Measurements from ENCODE around the gene CEP104. TPM values are rescaled to one million over a fixed set of nuclear protein-coding genes. Genes with fewer than 3 reads are reported as not detected.

The CEP104 gene
- total RNA-seq, 1 experiment from 2014 or later: 34.5 TPM

- Histone ChIP-seq H3K14ac (ENCODE audit: insufficient read depth, low read length) (peak overlapping the region; percentile 39), H3K4me2 (ENCODE audit: insufficient read depth, insufficient read length, low read length) (peak overlapping the region; percentile 93), H4K20me1 (ENCODE audit: control insufficient read depth, insufficient read depth, insufficient read length) (no peaks in the 10 kb centered on the region), H3K27ac (ENCODE audit: insufficient read length, low read depth, low read length) (no peak overlapping the region), H2AFZ (ENCODE audit: low read length) (no peak overlapping the region), H2BK20ac (ENCODE audit: low read depth, low read length, poor library complexity, severe bottlenecking) (no peak overlapping the region), H3K4me1 (ENCODE audit: insufficient read depth, low read length) (no peaks in the 10 kb centered on the region), H3T11ph (ENCODE audit: low read length) (no peak overlapping the region), H2AK5ac (ENCODE audit: insufficient read length, low read length) (no peak overlapping the region), H3K23ac (ENCODE audit: insufficient read length, low read depth, low read length) (no peak overlapping the region), H3K18ac (ENCODE audit: insufficient read length, low read depth, low read length) (no peak overlapping the region), H3K56ac (ENCODE audit: insufficient read length, low read depth, low read length) (no peak overlapping the region), H3K4ac (ENCODE audit: low read depth, low read length) (no peak overlapping the region), H4K8ac (replicated peaks; ENCODE audit: insufficient read length, low read depth, low read length) (no peak overlapping the region), H2BK12ac (ENCODE audit: insufficient read length, low read depth, low read length) (no peak overlapping the region), H2BK5ac (ENCODE audit: insufficient read length, low read length) (no peak overlapping the region), H2BK120ac (ENCODE audit: low read depth, low read length, poor library complexity, severe bottlenecking) (no peak overlapping the region), H3K27me3 (ENCODE audit: insufficient read depth, low read length) (no peaks in the 10 kb centered on the region), H3K9me3 (ENCODE audit: control insufficient read depth, low read depth, low read length) (no peaks in the 10 kb centered on the region), H3K9ac (ENCODE audit: extremely low read depth, insufficient read length, low read length) (peak overlapping the region; percentile 48), H3K23me2 (ENCODE audit: insufficient read length, low read depth, low read length, poor library complexity, severe bottlenecking) (peaks cover 7% of the 10 kb centered on the region), H3K79me1 (ENCODE audit: insufficient read depth, low read depth, low read length, poor library complexity, severe bottlenecking) (peaks cover 11% of the 10 kb centered on the region), H2BK15ac (ENCODE audit: low read depth, low read length) (no peak overlapping the region), H3K79me2 (ENCODE audit: insufficient read depth, low read length) (peaks cover 34% of the 10 kb centered on the region; the same call in 1 of the 2 replicates), H4K5ac (ENCODE audit: insufficient read length, low read depth, low read length) (no peak overlapping the region), H4K91ac (ENCODE audit: insufficient read length, low read depth, low read length) (no peak overlapping the region)
- Mint-ChIP-seq H3K4me1 (peaks cover 20 to 28% of the 10 kb centered on the region in 2 experiments), H3K9me3 (peaks cover 13 to 15% of the 10 kb centered on the region in 2 experiments), H3K27me3 (ENCODE audit: low read depth) (no peaks in the 10 kb centered on the region), H3K4me3 (peak overlapping the region; percentile 84 to 95), H3K27ac (peak overlapping the region in 2 of 3 experiments; percentile 40 to 94; a peak in 3 of 7 replicates), H3K36me3 (ENCODE audit: insufficient read depth in 1 of 3, low read depth in 3 of 3) (peaks cover 8 to 27% (median 10%) of the 10 kb centered on the region in 3 experiments)
- WGBS (ENCODE audit: extremely low coverage, insufficient read length, low lambda C conversion rate): no CpG with 5 or more reads among the region's 10 CpGs
- peak; percentile 62 for DNase-seq
- no peak for TF ChIP-seq CTCF (conservative IDR thresholded peaks at IDR 0.05)
These were observed 42.2 kb upstream of the CEP104 start for GRCh38 chr1:3898994-3899753.

Measured in H9 (cell line).